OCI-LY3 (cell line): ENCODE measurements around the gene DDX24.

Experiments used
- EZH2phosphoT487 ChIP-seq: fragments of 200-600 bp; shearing (Covaris generic); IDR thresholded peaks from 2 replicates; pipeline ENCODE4 v1.6.1; 2018; ENCODE audit warnings: antibody characterized with exemption, mixed run types, low read depth
- TF ChIP-seq, protein P1 (sequence below): fragments of 200-600, 300-600 bp; sonication (generic); IDR thresholded peaks from 2 replicates; pipeline ENCODE4 v1.5.1; 2014; ENCODE audit warnings: antibody characterized with exemption, low read length, low read depth

DNA sequence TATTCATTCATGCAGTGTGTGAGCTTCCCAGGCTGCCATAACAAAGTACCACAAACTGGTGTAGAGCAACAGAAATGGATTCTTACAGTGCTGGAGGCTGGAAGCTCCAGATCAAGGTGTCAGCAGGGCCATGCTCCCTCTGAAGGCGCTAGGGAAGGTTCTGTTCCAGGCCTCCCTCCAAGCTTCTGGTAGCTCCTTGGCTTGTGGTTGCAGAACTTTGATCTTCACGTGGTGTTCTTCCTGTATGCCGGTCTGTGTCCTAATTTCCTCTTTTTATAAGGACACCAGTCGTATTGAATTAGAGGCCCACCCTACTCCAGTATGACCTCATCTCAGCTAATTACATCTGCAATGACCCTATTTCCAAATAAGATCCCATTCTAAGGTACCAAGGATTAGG lies 51.7 kb downstream of the DDX24 start:
- TF ChIP-seq, protein P1, sequence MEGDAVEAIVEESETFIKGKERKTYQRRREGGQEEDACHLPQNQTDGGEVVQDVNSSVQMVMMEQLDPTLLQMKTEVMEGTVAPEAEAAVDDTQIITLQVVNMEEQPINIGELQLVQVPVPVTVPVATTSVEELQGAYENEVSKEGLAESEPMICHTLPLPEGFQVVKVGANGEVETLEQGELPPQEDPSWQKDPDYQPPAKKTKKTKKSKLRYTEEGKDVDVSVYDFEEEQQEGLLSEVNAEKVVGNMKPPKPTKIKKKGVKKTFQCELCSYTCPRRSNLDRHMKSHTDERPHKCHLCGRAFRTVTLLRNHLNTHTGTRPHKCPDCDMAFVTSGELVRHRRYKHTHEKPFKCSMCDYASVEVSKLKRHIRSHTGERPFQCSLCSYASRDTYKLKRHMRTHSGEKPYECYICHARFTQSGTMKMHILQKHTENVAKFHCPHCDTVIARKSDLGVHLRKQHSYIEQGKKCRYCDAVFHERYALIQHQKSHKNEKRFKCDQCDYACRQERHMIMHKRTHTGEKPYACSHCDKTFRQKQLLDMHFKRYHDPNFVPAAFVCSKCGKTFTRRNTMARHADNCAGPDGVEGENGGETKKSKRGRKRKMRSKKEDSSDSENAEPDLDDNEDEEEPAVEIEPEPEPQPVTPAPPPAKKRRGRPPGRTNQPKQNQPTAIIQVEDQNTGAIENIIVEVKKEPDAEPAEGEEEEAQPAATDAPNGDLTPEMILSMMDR = no peak
- no peak for TF ChIP-seq EZH2phosphoT487
